Fibroblast of lung (primary cell): ENCODE results near the gene ARL6IP1.

Source experiments
- EZH2 ChIP-seq: IDR thresholded peaks from 2 replicates; pipeline ENCODE4 v1.5.1; 2012; ENCODE audit warnings: low read length, control low read depth, mild to moderate bottlenecking; ENCODE audit errors: missing control alignments
- TF ChIP-seq, protein P1 (sequence below), 2 donors: IDR thresholded peaks in 1 of 2; conservative IDR thresholded peaks in 1 of 2; 1 replicate in 1 of 2; 2 replicates in 1 of 2; pipeline ENCODE4 v1.5.1; 2011 to 2012; ENCODE audit warnings: low read length in 2 of 2, control low read depth in 1 of 2, inconsistent platforms in 1 of 2, low read depth in 1 of 2, mild to moderate bottlenecking in 1 of 2

DNA sequence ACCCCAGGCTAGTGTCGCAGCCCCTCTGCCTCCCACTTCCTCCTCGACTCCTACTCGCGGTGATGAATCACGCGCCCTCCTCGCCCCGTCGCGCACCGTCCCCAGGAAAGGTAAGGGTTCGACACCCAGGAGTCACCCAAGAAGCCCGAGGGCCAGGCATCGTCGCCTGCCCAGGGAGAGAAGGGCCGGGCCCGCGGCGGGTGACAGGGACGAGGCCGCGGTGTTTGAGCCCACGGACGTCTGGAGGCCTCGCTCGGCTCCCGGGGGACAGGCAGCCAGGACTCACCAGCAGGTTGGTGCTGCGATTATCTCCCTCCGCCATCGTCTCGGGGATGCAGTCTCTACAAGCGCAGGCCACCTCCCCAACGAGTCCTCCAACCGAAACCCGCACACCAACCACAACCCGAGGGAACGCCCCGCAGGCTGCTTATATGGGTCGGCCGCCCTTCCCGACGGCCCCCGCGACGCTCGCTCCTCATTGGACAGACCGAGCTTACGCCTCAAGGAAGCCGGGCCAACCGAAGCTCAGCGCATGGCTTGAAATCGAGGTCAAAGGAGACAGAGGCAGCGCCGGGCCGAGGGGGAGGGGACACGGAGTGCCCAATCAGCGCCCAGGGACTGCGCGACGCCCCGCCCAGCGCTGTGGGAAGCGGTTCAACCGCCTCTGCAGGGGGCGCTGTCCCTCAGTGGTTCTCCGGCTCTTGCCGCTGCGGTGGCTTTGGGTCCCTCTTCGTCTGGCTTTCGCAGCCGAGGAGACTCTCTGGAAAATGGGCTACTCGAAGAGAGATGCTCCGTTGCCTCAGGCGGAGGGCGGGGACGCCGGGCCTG lies at the start of gene ARL6IP1:
- TF ChIP-seq, protein P1, sequence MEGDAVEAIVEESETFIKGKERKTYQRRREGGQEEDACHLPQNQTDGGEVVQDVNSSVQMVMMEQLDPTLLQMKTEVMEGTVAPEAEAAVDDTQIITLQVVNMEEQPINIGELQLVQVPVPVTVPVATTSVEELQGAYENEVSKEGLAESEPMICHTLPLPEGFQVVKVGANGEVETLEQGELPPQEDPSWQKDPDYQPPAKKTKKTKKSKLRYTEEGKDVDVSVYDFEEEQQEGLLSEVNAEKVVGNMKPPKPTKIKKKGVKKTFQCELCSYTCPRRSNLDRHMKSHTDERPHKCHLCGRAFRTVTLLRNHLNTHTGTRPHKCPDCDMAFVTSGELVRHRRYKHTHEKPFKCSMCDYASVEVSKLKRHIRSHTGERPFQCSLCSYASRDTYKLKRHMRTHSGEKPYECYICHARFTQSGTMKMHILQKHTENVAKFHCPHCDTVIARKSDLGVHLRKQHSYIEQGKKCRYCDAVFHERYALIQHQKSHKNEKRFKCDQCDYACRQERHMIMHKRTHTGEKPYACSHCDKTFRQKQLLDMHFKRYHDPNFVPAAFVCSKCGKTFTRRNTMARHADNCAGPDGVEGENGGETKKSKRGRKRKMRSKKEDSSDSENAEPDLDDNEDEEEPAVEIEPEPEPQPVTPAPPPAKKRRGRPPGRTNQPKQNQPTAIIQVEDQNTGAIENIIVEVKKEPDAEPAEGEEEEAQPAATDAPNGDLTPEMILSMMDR (conservative IDR thresholded peaks at IDR 0.05 in 1 of 2, IDR thresholded peaks at IDR 0.05 in 1 of 2; ENCODE audit: low read depth in 1 of 2, low read length in 2 of 2) = peak; percentile 75 to 84
- TF ChIP-seq EZH2 = no peak
